ENCODE results near the gene TMEM51.
A peak's percentile ranks its signal among the peaks of the same experiment; 100 is the strongest.
"Not testable (repeated sequence)": the region's sequence is repeated elsewhere in the genome, so short reads cannot be mapped to it uniquely, and the experiment has no call there.

The TMEM51 gene

DNA sequence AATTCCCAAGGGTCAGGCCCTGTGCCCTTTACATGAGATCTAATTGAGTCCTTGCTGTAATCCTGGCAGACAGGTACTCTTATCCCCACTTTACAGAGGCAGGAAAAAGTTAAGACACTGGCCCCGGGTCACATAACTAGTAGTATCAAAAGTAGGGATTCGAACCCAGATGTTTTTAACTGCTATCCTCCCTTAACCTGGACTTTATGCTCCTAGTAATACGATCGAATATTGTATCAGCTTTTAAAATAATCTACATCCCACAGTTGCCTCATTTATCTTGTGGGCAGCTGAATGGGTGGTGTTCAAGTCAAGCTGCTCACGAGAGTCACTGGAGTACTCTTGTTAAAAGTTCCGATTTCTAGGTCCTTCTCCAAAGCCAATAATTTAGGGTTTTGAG, 25.5 kb upstream of the TMEM51 start:
- no peak for DNase-seq (ENCODE audit: low spot score)

DNA sequence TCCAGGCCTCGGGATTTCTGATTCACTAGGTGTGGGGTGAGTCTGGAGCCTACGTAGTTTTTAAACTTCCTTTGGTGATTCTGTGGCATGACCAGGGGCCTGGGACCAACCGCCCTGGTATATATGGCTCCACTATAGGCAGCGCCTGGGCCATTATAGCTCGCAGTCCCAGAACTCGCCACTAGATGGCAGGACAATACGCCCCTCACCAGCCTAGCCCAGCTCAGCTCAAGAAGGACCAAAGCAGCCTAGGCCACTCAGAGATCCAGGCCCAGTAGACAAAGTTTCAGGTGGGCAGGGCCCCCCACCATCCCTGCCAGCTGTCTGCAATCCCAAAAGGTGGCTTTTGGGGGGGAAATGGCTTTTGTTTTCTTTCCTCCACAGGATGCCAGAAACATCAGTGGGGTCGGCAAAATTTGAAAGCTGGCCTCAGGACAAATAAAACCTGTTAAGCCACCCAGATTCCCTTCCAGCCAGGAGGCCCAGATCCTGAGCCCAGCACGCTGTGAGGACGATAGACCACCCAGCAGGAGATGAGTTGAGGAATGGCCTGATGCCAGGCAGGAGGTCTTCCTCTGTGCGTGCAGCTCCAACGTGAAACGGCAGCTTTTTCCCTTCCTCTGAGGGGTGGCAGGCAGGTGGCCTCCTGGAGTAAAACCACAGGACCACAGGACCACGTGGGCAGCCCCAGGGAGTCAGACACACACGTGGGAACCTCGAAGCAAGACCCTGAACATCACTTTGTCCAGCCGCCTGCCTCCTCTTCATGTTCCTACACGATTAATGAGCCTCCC, 24.8 kb upstream of the TMEM51 start:
- DNase-seq (ENCODE audit: low spot score): peak; percentile 70

DNA sequence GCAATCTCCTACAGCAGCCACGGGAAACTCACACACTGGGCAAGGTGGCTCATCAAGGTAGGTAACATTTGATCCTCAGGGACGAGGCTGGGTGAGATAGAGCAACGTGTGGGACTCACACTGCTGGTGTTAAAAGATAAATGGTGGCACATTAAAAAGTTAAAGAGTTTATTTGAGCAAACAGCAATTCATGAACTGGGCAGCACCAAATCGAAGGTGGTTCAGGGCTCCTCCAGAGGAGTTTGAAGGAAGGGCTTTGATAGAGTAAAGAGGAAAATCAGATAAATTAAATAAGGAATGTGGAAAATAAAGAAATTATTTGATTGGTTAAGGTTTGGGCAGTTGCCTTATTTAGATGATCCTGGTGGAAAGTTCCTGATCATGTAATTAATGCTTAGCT, 23.6 kb upstream of the TMEM51 start:
- DNase-seq (ENCODE audit: low spot score): no peak

DNA sequence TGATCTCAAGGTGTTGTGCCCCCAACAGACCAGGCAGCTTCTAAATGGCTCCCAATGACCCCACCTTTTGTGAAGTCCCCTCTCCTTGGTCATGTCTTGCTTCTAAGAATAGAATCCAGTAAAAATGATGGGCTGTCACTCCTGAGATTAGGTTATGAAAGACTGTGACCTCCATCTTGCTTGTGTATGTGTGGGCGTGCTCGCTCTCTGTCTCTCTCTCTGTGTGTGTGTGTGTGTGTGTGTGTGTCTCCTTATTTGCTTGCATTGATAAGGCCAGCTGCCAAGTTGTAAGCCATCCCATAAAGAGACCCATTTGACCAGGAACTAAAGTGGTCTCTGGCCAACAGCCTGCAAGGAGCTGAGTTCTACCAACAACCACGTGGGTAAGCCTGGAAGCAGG, 22.9 kb upstream of the TMEM51 start:
- DNase-seq (ENCODE audit: low spot score): no peak

DNA sequence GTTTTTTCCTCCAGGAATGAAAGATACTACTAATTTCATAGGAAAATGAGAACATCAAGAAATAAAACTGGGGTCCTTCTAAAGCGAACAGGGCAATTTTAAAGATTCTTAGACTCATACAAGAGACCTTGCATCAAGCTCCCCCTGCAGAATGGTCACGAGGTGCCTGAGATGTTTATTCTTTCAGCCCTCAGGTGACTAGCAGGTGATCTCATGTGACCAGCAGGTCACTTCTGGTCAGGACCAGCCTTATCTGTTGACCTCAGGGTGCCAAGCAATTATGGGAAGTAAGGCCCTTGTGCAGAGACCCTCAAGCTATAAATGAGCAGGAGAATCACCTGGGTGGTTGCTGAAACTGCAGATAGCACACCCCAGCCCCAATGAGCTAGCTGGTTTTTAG, 20.6 kb upstream of the TMEM51 start:
- DNase-seq (ENCODE audit: low spot score): no peak

DNA sequence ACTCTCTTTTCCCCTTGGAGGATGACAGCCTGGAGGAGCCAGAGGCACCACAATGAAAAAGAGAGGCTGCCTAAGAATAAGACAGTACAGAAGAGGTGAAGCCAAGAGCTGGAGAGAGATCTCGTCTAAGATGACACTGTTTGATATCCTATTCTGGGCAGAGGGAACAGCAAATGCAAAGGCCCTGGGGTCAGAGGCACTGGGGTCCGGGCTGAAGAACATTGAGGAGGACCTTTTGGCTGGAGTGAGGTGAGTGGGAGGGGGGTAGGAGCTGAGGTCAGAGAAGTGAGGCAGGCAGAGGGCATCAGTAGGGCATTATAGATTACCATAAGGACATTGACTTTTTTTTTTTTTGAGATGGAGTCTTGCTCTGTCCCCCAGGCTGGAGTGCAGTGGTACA, 19.3 kb upstream of the TMEM51 start:
- DNase-seq (ENCODE audit: low spot score): no peak

DNA sequence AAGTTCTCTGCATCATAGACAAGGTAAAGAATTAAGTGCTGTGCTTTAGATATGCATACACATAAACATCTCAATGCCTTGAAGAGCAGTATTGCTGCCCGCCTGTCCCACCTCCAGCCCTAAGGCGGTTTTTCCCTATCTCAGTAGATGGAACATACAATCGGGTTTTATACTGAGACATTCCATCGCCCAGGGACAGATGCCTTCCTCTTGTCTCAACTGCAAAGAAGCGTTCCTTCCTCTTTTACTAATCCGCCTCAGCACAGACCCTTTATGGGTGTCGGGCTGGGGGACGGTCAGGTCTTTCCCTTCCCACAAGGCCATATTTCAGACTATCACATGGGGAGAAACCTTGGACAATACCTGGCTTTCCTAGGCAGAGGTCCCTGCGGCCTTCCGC, 17.9 kb upstream of the TMEM51 start:
- not testable (repeated sequence) for DNase-seq (ENCODE audit: low spot score)

DNA sequence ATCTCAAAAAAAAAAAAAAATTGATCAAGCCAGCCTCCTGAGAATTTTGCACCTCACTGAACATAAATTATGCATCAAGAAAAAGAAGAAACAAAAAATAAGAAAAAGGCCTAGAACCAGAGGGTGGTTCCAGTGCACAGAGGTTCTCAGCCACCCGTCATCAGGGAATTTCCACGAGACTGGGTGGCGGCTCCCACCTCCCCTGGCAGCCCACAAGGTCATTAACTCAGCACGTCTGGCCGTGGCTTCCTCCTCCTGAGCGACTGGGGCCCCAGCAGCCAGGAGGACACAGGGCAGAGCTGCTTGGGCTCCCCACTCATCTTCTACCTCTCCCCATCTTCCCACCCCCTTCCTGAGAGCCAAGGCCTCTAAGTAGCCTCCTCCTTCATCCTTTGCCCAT, 15.7 kb upstream of the TMEM51 start:
- no peak for DNase-seq (ENCODE audit: low spot score)

DNA sequence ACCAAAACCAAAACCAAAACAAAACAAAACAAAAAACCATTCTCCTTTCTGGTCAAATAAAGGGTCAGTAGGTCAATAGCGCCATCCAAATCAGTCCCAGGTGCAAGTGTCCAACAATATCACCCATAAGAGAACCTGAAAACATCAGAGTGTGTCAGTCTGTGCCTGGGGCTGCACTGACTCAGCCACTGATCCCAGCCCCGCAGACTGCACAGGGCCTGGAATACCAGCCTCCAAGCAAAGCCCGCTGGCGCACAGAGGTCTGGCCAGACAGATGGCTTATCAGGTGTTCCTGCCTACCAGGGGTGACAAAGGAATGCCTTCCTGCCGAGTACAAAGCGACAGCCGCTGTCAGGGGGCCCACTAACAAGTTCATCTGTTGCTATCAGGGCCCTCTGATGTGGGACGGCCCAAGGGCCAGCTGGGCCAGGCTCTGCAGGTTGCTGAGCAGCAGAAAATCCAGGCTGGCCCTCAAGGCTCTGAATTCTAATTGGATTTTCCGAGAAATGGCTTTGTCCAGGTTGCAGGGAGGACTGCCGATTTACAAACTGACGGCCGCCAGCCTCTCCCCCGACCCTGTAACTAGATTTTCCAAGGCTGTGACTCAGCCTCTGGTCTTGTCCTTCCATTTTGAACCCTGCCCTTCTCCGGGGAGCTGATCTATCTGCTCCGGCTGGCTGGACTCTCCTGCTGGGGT, 13.7 kb upstream of the TMEM51 start:
- no peak for DNase-seq (ENCODE audit: low spot score)

DNA sequence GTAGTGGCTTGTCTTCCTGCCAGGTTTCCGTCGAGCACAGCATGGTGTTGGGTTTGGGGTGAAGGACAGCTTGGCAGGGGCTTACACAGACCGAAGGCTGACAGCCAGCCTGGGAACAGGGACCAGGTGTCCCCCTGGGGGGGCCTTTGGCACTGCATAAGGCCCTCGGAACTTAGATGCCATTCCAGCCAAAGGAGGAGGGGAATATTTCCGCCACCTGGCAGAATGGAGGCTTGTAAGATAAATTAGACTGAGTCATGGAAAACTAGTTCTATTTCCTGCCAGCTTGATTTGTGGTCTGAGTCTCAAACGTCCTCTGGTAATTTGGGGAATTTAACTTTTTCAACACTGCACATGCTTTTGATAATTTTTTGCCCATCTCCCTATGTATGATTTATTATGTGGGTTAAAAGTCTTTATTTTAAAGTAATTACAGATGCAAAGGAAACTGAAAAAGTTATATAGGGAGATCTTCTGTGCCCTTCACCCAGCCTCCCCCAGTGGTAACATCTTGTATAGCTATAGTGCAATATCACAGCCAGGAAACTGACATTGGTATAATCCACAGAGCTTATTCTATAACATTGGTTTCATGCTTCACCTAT, 11.5 kb upstream of the TMEM51 start:
- no peak for DNase-seq (ENCODE audit: low spot score)

DNA sequence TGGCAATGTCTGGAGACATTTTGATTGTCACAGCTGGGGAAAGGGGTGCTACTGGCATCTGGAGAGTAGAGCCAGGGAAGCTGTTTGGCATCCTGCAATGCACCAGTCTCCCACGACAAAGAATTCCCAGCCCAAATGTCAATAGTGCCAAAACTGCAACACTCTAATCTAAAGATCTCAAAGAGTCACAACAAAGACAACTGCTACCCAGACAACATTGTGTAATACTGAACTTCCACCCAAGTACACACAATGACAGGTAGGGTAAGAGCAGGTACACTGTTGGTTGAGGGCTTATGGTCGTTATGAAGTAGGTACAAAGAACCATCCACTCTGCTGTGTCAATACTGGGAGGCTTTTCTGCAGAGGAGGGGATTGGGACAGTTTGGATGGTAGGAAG, 8.2 kb upstream of the TMEM51 start:
- no peak for DNase-seq (ENCODE audit: low spot score)

DNA sequence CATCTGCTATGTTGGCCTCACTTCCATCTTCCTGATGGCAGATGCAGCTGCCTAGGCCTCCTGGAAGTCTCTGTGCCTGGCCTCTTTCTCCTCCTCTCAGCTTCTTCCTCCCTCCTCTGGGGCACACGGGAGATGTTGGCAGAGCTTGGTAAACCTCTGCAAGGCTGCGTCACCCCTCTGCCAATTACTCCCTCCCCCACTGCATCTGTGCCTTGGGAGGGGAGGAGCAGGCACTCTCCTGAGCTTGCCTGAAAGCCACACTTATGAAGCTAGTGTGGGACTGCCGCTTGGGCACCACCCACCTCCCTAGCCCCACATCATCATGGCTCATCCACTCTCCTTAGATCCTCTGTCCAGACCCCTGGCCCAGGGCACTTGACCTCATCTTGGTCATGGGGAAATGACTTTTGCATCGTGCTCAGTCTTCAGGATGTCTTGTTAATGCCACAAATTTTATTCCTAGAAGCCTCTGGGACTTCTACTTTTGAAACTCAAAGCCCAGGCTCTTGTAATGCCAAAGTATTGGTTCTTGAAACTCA, 7.3 kb upstream of the TMEM51 start:
- no peak for DNase-seq (ENCODE audit: low spot score)

DNA sequence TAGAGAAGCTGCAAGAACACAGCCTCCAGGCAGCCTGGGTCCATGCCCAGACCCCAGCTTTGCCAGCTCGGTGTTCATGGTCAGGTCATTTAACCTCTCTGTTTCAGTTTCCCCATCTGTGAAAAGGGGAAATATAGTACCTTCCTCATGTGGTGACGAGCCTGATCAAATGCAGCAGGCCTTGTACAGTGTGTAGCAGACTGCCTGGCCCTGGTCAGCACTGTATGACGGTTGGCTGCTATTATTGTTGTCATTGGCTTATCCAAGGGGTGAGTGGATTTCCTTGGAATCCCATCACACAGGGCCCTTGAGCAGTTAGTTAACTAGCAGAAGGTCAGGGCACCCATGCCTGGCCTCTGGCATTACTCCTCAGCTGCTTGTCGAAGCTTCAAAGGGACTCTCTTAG, 6.6 kb upstream of the TMEM51 start:
- DNase-seq (ENCODE audit: low spot score): no peak

DNA sequence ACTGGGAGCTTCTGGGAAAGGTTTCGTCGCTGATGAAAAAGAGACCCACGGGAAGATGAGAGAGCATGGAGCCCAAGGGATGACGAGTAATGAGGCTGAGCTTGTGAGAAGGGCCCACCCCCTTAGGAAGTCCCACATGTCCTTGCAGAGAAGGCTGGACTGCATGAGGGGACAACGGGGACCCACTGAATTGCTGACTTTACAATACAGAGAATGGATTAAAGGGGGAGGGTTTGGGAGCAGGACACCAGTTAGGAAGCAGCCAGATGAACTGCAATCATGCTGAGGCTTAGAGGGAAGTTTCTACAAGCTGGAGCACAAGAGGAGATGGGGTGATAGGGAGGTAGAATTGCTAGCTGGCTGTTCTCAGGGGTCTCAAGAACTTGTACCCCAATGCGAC, 5.5 kb upstream of the TMEM51 start:
- DNase-seq (ENCODE audit: low spot score): no peak

DNA sequence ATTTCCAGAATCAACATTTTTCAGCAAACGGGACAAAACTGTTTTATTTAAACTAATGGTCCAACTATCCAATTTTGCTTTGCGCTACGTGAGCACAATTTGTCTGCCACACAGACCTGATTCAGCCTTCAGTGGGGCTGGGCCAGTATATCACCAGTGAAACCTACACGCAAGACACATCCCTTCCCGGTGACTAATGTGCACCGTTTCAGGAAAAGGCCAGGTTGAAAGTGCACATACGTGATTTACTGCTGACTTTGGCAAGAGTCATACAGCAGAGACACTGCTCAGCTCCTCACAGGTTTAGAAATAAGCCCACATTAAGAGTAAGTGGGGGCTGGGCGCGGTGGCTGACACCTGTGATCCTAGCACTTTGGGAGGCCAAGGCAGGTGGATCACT, 5.1 kb upstream of the TMEM51 start:
- no peak for DNase-seq (ENCODE audit: low spot score)

DNA sequence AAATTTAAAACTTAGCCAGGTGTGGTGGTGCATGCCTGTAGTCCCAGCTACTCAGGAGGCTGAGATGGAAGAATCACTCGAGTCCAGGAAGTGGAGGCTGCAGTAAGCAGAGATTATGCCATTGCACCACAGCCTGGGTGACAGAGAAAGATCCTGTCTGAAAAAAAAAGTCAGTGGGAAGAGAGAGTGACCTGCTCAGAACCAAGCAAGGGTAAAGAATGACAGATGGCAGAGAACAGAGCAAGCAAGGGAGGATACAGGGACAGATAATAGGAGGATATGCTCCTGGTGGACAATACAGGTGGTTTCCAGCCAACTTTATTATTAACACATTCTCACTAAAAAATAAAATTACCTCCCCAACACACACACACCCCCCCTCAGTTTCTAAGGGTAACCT, 4.6 kb upstream of the TMEM51 start:
- DNase-seq (ENCODE audit: low spot score): no peak

DNA sequence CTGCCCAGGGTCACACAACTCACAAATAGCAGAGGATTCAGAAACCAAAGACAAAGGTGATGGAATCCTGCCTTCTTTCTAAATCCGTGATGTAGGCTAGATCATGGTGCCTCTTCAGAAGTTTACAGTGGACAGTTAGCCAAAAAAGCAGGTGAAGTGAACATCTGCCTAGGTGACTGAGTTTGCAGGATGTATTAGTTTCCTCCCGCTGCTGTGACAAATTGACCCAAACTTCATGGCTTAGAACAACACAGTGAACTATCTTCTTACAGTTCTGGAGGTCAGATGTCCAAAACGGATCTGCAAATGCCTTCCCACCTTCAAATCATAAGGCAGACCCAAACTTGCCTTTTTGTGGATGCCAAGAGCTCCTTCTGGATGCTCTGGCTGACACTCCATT, 3.2 kb upstream of the TMEM51 start:
- DNase-seq (ENCODE audit: low spot score): no peak

DNA sequence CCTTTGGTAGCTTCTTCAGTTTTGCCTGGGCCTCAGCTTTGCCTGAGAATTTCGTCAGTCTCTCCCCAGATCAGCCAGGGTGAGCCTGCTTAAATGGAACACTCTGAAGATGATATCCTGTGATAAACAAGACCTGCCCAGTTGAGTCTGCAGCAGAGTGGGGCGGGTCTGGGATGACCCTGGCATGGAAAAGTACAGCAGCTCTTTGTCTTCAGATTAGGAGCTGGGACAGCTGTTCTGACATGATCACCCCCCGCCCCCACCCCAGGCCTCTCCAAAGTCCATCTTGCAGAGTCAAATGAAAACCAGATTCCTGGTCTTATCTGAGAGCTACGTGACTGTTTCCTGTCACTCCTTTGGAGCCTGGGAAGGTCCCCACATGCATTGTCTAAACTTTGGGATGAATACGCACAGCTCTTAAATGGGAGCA, 2.2 kb upstream of the TMEM51 start:
- DNase-seq (ENCODE audit: low spot score): no peak

DNA sequence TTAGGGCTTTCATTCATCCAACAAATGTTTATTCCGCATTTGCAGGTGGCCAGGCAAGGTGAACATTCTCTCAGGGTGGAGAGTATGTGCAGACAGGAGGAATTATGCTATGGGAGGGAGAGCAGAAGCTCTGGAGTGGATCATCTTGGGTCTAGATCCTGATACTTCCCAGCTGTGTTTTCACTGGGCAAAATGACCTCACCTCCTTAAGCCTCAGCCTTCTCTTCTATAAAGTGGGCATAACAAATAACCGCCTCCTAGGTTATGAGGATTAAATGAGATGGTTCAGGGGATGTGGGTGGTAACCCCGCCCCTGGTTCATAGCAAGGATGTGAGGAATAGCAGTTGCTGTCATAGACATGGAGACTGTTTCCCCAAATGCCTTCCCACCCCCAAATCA, 1.7 kb upstream of the TMEM51 start:
- DNase-seq (ENCODE audit: low spot score): no peak

DNA sequence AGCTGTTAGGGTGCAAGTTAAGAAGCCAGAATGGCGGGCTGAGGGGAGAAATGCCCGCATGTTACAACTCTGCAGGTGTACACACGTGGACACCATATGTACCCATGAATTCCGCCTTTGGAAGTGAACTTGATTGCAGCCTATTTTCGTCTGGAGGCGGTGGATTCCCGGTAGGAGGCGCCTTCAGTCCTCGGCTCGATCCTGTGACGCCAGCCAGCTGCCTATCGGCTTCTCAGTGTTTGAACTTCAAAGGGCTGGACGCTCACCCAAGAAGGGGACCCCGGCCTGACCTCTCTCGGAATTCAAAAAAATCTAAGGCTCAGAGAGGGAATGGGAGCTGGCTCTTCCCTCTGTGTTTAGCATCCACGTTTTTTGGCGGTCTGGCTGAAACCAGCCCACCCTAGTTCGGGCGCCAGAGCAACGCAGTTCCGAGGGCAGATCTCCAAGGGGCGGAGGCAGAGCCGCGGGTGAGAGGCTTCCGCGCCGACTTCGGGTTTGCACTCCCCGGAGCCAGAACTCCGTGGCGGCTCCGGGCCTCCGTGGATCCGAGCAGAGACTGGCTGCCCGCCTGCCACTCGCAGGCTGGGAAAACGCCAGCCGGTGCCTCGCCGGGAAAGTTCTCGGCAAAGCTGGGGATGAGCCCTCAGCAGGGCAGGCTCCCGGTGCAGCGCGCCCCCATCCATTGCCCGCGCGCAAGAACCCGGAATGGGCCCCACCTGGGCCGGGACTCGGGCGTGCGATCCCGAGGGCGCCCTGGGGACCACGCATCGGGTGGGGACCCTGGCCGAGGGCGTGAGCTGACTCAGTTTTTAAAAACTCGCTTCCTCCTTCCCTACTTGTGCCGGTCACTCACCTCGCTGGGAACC, 996 bp upstream of the TMEM51 start:
- no peak for DNase-seq (ENCODE audit: low spot score)

DNA sequence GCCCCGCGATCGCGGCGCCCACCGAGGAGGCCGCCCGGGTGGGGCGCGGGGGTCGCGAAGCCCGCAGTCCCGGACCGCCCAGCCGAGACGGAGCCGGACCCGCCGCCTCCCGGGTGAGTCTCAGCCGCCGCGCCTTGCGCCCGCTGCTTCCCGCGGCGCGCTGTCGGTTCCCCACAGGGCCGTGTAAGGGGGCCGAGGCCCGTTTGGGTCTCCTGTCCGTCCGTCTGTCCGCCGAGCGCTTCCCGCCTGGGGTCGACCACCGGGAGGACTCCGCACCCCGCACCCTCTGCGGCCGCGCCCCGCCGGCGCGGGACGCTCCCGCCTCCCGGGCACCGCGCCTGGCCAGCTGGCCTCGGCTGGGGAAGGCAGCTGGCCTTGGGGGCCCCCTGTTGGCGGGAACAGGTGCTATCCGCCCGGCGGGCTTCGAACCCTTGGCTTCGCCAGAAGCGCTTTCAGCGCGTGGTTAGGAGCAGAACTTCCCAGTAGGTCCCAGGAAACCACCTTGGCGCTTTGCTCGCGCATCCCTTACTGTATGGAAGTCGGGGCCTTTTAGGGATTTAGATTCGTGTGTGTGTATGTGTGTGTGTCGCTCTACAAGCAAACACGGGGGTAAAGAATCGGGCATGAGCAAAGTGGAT, 414 bp downstream of the TMEM51 start:
- DNase-seq (ENCODE audit: low spot score): no peak

Data from CD4-positive, alpha-beta T cell treated with Interleukin-2 at 100 ng/mL for 4 hours (primary cell).